Natural killer cell (primary cell): ENCODE results near the gene CCDC93. TPM values are rescaled to one million over a fixed set of nuclear protein-coding genes. Genes with fewer than 3 reads are reported as not detected.

Experiments
- ATAC-seq, 3 donors: fragments of 150-1000 bp in 2 of 3; fragments of 200-7000 bp in 1 of 3; cut with Tn5 transposase; 1 replicate in 1 of 3; 2 replicates in 2 of 3; pipeline ENCODE4 v1.10.0; 2021; ENCODE audit warnings: mild to moderate bottlenecking in 2 of 3, moderate library complexity in 2 of 3
- DNase-seq, 2 donors: peaks; one replicate each; pipeline versions ENCODE4 v3.0.0 to v3.0.0-alpha.2; 2013 to 2021; ENCODE audit warnings: mixed read lengths in 1 of 2
- H3K27ac ChIP-seq: one replicate; pipeline ENCODE4 v1.5.1; 2013; ENCODE audit warnings: mild to moderate bottlenecking, low read length
- H3K27me3 ChIP-seq: one replicate; pipeline ENCODE4 v1.6.1; 2013; ENCODE audit warnings: low read length; ENCODE audit not compliant: control insufficient read depth, insufficient read depth
- H3K36me3 ChIP-seq: one replicate; pipeline ENCODE4 v1.6.1; 2013; ENCODE audit warnings: low read length; ENCODE audit not compliant: control insufficient read depth, insufficient read depth
- H3K4me1 ChIP-seq: one replicate; pipeline ENCODE4 v1.6.1; 2013; ENCODE audit warnings: low read length; ENCODE audit not compliant: control insufficient read depth, insufficient read depth
- H3K4me3 ChIP-seq: one replicate; pipeline ENCODE4 v1.5.1; 2013; ENCODE audit warnings: low read length
- H3K9me3 ChIP-seq: one replicate; pipeline ENCODE4 v1.6.1; 2013; ENCODE audit warnings: low read length; ENCODE audit not compliant: control insufficient read depth, insufficient read depth
- H3K27ac Mint-ChIP-seq, 2 donors: one replicate each; pipeline ENCODE4 v1.8.0; 2022; ENCODE audit warnings: mild to moderate bottlenecking in 2 of 2, mixed read lengths in 2 of 2, moderate library complexity in 1 of 2
- H3K27me3 Mint-ChIP-seq, 2 donors: one replicate each; pipeline ENCODE4 v1.8.0; 2022; ENCODE audit warnings: low read depth in 2 of 2, mixed read lengths in 2 of 2
- H3K36me3 Mint-ChIP-seq: one replicate; pipeline ENCODE4 v1.8.0; 2022; ENCODE audit warnings: mixed read lengths
- H3K4me1 Mint-ChIP-seq, 2 donors: one replicate each; pipeline ENCODE4 v1.8.0; 2022; ENCODE audit warnings: mixed read lengths in 2 of 2
- H3K4me3 Mint-ChIP-seq: one replicate; pipeline ENCODE4 v1.8.0; 2022; ENCODE audit warnings: mild to moderate bottlenecking, moderate library complexity, mixed read lengths
- H3K9me3 Mint-ChIP-seq, 2 donors: one replicate each; pipeline ENCODE4 v1.8.0; 2022; ENCODE audit warnings: mixed read lengths in 2 of 2
- WGBS: methylation state at CpG from one replicate; pipeline ENCODE4 v1.1.7; 2013; ENCODE audit warnings: missing lambda C conversion rate; ENCODE audit not compliant: insufficient coverage; 5-methylcytosine and 5-hydroxymethylcytosine counted together
- intact Hi-C: fragments of 100-400 bp; cut with micrococcal nuclease; formaldehyde crosslinking; loops from one replicate; pipeline ENCODE4 v1.14.2; 2022
- total RNA-seq, 4 donors: library from RNA; stranded (reverse); fragments of 120-200 nt in 1 of 4; gene quantifications; one replicate each; pipeline versions ENCODE4 v1.2.3 to v1.2.4, GENCODE V29; 2013 to 2022
- TF ChIP-seq, protein P1 (sequence below): fragments of 200-600 bp; IDR thresholded peaks from one replicate; pipeline ENCODE4 v1.8.0; 2022; ENCODE audit warnings: antibody characterized with exemption

CCDC93 gene
- total RNA-seq, 3 donors from 2014 or later (not counting 1 experiment from before 2014, with no cell fraction given), result 58.6 to 68.6 (median 67.4) TPM

GRCh38 chr2:117885308-117885707, 128.6 kb downstream of the CCDC93 start:
- no peaks in the 10 kb centered on the region for H3K4me1 ChIP-seq
- ATAC-seq (no peak), DNase-seq (no peak)
- H3K9me3 ChIP-seq, result no peaks in the 10 kb centered on the region
- H3K4me1 Mint-ChIP-seq, result no peaks in the 10 kb centered on the region
- H3K27ac ChIP-seq, result no peak overlapping the region
- TF ChIP-seq, protein P1, sequence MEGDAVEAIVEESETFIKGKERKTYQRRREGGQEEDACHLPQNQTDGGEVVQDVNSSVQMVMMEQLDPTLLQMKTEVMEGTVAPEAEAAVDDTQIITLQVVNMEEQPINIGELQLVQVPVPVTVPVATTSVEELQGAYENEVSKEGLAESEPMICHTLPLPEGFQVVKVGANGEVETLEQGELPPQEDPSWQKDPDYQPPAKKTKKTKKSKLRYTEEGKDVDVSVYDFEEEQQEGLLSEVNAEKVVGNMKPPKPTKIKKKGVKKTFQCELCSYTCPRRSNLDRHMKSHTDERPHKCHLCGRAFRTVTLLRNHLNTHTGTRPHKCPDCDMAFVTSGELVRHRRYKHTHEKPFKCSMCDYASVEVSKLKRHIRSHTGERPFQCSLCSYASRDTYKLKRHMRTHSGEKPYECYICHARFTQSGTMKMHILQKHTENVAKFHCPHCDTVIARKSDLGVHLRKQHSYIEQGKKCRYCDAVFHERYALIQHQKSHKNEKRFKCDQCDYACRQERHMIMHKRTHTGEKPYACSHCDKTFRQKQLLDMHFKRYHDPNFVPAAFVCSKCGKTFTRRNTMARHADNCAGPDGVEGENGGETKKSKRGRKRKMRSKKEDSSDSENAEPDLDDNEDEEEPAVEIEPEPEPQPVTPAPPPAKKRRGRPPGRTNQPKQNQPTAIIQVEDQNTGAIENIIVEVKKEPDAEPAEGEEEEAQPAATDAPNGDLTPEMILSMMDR, result no peak
- intact Hi-C loops, result no loop called here
- H3K4me3 ChIP-seq, result no peak overlapping the region
- H3K9me3 Mint-ChIP-seq, result no peaks in the 10 kb centered on the region
- H3K36me3 ChIP-seq, result no peaks in the 10 kb centered on the region
- peaks cover 6 to 10% of the 10 kb centered on the region in 2 donors for H3K27me3 Mint-ChIP-seq
- 65% methylated on average over 2 of the region's 2 CpGs for WGBS
- H3K27me3 ChIP-seq, result no peaks in the 10 kb centered on the region
- no peak overlapping the region for H3K27ac Mint-ChIP-seq
- no peak overlapping the region for H3K4me3 Mint-ChIP-seq
- peaks cover 6% of the 10 kb centered on the region for H3K36me3 Mint-ChIP-seq

DNA sequence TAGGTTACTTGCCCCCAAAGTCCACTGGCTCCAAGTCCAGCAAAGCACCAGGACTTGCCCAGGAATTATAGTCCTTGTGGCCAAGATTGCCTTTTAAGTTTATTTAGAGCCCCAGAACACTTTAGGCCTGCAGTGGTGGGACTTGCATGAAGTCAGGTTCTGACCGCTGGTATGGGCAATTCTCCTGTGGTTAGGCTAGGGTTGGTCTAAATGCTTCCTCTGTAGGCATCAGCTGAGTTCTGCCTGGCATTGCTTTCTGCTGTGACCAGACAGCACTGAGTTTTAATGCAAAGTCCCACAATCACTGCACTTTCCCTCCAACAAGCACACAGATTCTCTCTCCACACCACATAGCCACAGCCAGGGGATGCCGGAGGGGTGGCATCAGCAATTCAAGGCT, 134.9 kb downstream of the CCDC93 start:
- Mint-ChIP-seq H3K36me3 (peaks cover 1% of the 10 kb centered on the region), H3K4me3 (no peak overlapping the region), H3K27ac (no peak overlapping the region), H3K9me3 (no peaks in the 10 kb centered on the region), H3K4me1 (no peaks in the 10 kb centered on the region), H3K27me3 (peaks cover 24 to 39% of the 10 kb centered on the region in 2 donors)
- WGBS, result 93% methylated on average over 2 of the region's 2 CpGs
- Histone ChIP-seq H3K27ac (no peak overlapping the region), H3K9me3 (peaks cover 3% of the 10 kb centered on the region), H3K4me3 (no peak overlapping the region), H3K27me3 (peaks cover 2% of the 10 kb centered on the region), H3K36me3 (no peaks in the 10 kb centered on the region), H3K4me1 (no peaks in the 10 kb centered on the region)
- TF ChIP-seq, protein P1, result no peak
- ATAC-seq, result no peak
- DNase-seq, result no peak
- intact Hi-C loops, result no loop called here

DNA sequence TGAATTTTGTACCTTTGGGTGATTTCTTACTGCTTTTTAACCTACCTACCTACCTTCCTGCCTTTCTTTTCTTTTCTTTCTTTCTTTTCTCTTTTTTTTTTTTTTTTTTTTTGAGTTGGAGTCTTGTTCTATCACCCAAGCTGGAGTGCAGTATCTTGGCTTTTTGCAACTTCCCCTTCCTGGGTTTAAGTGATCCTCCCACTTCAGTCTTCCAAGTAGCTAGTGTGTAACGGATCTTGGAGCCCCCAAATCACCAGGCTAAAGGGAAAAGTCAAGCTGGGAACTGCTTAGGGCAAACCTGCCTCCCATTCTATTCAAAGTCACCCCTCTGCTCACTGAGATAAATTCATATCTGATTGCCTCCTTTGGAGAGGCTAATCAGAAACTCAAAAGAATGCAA, 138.1 kb downstream of the CCDC93 start:
- intact Hi-C loops, result no loop called here
- H3K36me3 Mint-ChIP-seq, result no peaks in the 10 kb centered on the region
- Histone ChIP-seq H3K4me1 (no peaks in the 10 kb centered on the region), H3K4me3 (no peak overlapping the region), H3K9me3 (peaks cover 3% of the 10 kb centered on the region), H3K27ac (no peak overlapping the region), H3K36me3 (no peaks in the 10 kb centered on the region), H3K27me3 (peaks cover 2% of the 10 kb centered on the region)
- no peak overlapping the region for H3K27ac Mint-ChIP-seq
- H3K9me3 Mint-ChIP-seq, result no peaks in the 10 kb centered on the region
- ATAC-seq (no peak), DNase-seq (no peak)
- peaks cover 29 to 43% of the 10 kb centered on the region in 2 donors for H3K27me3 Mint-ChIP-seq
- 44% methylated on average over 1 of the region's 1 CpG for WGBS
- TF ChIP-seq, protein P1, result no peak
- H3K4me3 Mint-ChIP-seq, result no peak overlapping the region
- no peaks in the 10 kb centered on the region for H3K4me1 Mint-ChIP-seq

Other genes with a start within 250 kb of the CCDC93 start
- gene DDX18, start 199.4 kb downstream of the CCDC93 start, total RNA-seq, result 10 to 100 TPM; 65.2 to 68.6 (median 67.8) TPM
- gene INSIG2, start 74.4 kb upstream of the CCDC93 start, total RNA-seq, result 10 to 100 TPM in 2 of 3 donors, 1 to 10 TPM in 1; 9.5 to 20.5 (median 13.9) TPM